Neural cell (in vitro differentiated cells): ENCODE results near the gene LRMDA.

ENCODE experiments used
- EZH2 ChIP-seq: fragments of 200-600, 300-800 bp; shearing (Covaris generic), sonication (generic); IDR thresholded peaks from 2 replicates; pipeline ENCODE4 v1.6.1; 2014; ENCODE audit warnings: antibody characterized with exemption, low read length, borderline replicate concordance, mild to moderate bottlenecking; ENCODE audit not compliant: insufficient read depth, poor library complexity, severe bottlenecking
- TAF1 ChIP-seq: IDR thresholded peaks from 2 replicates; pipeline ENCODE4 v1.6.1; 2012; ENCODE audit warnings: low read depth
- TF ChIP-seq, protein P1 (sequence below): fragments of 450-650 bp; IDR thresholded peaks from 2 replicates; pipeline ENCODE4 v1.5.1; 2014; ENCODE audit warnings: antibody characterized with exemption, mild to moderate bottlenecking, moderate library complexity; ENCODE audit not compliant: poor library complexity, severe bottlenecking

DNA sequence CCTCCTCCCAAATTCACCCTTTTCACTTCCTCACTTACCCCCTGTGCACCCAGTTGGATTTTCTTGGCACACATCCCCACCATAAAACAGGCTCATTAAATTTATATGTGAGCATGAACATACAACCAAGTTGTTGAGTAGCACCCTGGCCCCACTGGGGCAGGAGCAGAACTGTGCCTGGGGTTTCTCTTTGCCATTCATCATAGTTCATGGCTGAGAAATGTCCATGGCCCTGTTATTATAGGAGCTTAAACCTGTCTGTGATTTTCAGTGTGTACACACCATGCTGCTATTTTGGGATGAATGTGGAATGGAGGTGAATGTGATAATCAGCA, 618.8 kb downstream of the LRMDA start:
- TF ChIP-seq EZH2: no peak
- TF ChIP-seq, protein P1, sequence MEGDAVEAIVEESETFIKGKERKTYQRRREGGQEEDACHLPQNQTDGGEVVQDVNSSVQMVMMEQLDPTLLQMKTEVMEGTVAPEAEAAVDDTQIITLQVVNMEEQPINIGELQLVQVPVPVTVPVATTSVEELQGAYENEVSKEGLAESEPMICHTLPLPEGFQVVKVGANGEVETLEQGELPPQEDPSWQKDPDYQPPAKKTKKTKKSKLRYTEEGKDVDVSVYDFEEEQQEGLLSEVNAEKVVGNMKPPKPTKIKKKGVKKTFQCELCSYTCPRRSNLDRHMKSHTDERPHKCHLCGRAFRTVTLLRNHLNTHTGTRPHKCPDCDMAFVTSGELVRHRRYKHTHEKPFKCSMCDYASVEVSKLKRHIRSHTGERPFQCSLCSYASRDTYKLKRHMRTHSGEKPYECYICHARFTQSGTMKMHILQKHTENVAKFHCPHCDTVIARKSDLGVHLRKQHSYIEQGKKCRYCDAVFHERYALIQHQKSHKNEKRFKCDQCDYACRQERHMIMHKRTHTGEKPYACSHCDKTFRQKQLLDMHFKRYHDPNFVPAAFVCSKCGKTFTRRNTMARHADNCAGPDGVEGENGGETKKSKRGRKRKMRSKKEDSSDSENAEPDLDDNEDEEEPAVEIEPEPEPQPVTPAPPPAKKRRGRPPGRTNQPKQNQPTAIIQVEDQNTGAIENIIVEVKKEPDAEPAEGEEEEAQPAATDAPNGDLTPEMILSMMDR: no peak
- no peak for TF ChIP-seq TAF1
